Measurements from ENCODE around the gene MLANA. TPM values are rescaled to one million over a fixed set of nuclear protein-coding genes. Genes with fewer than 3 reads are reported as not detected.
A peak's percentile ranks its signal among the peaks of the same experiment; 100 is the strongest.

Gene MLANA
- 1 to 10 TPM in 1 of 3 donors, under 1 TPM in 2; 0.32 to 1.1 (median 0.75) TPM for polyA plus RNA-seq (ENCODE audit: insufficient read length in 3 of 3)

- no peak for DNase-seq (ENCODE audit: low read depth in 3 of 3, low spot score in 2 of 3)
Observed at GRCh38 chr9:5890641-5891040, at the start of gene MLANA. Gene MLANA (plus strand): TSS chr9:5890889. CDS start chr9:5892475, 1,586 bp downstream.

DNA sequence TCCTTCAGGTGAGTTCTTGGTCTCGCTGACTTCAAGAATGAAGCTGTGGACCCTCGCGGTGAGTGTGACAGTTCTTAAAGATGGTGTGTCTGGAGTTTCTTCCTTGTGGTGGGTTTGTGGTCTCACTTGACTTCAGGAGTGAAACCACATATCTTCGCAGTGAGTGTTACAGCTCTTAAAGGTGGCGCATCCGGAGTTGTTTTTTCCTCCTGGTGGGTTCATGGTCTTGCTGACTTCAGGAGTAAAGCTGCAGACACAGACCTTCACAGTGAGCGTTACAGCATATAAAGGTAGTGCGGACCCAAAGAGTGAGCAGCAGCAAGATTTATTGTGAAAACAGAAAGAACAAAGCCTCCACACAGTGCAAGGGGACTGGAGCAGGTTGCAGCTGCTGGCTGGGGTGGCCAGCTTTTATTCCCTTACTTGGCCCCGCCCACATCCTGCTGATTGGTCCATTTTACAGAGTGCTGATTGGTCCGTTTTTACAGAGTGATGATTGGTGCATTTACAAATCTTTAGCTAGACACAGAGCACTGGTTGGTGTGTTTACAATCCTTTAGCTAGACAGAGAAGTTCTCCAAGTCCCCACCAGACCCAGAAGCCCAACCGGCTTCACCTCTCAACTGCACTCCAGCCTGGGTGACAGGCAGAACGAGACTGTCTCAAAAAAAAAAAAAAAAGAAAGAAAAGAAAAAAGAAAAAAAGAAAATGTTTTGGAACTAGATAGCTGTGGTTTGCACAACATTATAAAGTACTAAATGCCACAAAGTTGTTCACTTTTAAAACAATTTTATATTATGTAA, 48.7 kb upstream of the MLANA start:
- no peak for DNase-seq (ENCODE audit: low read depth in 3 of 3, low spot score in 2 of 3)

DNA sequence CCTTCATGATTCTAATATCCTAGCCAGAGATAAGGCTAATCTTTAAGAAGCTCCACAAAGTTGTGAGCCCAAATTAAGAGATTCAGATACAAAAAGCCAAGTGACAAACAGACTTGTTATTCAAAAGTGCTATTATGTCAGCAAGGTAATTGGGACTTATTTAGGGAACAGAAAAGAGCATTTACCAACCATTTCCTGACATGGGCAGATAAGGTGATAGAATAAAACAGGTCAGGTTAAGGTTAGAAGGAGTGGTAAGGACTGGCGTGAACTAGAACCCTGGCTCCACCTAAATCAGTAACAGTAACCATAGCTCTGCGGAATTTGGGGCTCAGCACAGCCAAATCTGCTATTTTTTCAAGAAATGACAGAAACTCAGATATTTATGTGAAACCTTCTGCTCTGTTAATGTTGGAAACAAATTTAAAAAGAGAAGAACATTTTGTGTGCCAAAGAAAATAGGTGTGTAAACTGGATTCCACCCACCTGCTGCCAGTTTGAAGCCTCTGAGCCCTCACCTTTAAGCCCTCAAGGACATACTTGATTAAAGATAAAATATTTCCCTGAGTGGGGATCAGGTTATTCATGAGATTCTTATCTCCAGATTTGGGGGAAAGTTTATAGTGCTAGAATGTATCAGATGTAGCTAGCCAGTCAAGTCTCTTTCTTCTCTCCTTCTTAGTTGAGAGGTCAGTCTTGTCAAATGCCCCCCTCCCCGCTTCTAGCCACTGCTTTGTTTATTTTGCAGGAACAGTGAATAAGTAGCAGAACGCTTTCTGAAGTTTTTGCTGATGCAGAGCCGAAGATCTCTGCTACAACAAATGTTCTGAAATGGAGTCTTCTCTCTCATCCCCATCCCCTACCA, 47.5 kb upstream of the MLANA start:
- no peak for DNase-seq (ENCODE audit: low read depth in 3 of 3, low spot score in 2 of 3)

GRCh38 chr9:5843794-5844471, 46.8 kb upstream of the MLANA start:
- DNase-seq (ENCODE audit: low read depth in 3 of 3, low spot score in 2 of 3): peak in 2 of 3 donors; percentile 61 to 65

GRCh38 chr9:5845157-5845531, 45.5 kb upstream of the MLANA start:
- DNase-seq (ENCODE audit: low read depth in 3 of 3, low spot score in 2 of 3): no peak

DNA sequence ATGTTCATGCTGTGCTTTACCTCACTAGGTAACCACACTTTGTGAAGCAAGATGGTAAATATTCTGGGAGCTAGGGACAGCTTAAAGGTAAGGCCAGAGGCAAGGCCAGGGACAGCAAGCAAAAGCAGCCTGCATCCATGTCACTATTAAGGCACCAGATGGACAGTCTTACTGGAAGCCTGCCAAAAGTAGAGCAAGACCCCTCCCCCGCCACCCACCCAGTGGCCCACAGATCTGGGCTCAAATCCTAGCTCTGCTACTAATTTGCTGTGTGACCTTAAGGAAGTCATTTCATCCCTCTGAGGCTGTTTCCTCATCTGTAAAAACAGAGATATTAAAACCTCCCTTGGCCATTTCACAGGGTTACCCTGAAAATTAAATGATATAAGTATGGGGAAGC, 44.6 kb upstream of the MLANA start:
- no peak for DNase-seq (ENCODE audit: low read depth in 3 of 3, low spot score in 2 of 3)

- no peak for DNase-seq (ENCODE audit: low read depth in 3 of 3, low spot score in 2 of 3)
Observed at GRCh38 chr9:5846501-5846921, 44.2 kb upstream of the MLANA start.

DNA sequence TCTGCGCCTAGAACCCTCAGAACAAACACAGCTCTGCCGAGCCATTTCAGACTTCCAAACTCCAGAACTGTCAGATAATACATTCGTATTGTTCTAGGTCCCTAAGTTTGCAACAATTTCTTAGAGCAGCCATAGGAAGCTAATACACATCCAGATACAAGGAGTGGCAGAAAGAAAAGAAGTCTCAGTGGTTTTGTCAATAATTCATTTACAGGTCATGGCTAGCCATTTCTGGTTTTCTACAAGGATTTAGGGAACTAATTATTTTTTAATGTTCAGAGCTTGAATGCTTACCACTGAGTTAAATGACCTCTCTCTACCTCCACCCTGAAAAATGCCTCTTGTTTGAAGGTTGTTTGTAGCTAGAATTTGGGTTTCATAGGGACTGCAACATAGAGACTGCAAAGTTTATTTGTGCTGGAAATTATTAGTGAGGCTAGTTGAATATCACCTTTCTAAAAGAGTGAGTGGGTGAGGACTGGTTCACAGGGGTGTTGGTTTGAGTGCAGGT, 42.3 kb upstream of the MLANA start:
- no peak for DNase-seq (ENCODE audit: low read depth in 3 of 3, low spot score in 2 of 3)

- no peak for DNase-seq (ENCODE audit: low read depth in 3 of 3, low spot score in 2 of 3)
Observed at GRCh38 chr9:5850724-5851122, 40.0 kb upstream of the MLANA start.

DNA sequence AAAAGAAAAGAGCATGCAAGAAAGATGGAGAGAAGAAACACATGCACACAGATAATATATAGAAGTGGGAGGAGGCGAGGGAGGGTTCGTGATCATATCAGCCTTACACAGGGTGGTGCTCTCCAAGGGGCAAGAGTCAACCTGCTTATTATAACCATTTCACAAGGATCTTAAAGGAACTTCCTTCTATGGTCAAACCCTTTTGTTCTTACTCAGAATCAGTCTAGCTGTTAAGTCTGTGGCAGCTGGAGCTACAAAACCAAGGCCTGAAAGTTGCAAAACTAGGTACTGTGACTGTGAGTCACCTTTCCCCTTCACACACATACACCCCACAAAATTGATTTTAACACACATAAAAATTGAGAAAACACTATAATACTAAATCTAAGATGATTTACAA, 39.2 kb upstream of the MLANA start:
- no peak for DNase-seq (ENCODE audit: low read depth in 3 of 3, low spot score in 2 of 3)

DNA sequence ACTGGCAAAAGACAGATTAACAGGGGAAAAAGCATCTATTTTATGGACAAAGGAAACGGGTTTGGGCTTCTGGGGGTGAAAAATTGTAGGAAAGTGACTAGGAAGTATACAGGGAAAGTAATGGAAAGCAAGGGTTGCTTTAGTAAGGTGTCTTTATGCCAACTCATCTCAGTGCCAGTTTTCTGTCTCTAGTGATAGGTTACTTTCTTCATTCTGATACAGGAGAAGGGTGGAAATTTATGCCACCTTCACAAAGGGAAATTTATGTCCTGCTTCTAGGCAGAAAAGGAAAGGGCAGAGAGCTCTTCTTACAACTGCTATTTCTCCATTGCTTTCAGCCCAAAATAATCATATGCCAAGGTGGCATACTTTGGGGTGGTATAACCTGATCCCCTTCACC, 37.7 kb upstream of the MLANA start:
- no peak for DNase-seq (ENCODE audit: low read depth in 3 of 3, low spot score in 2 of 3)

GRCh38 chr9:5853617-5854016, 37.1 kb upstream of the MLANA start:
- no peak for DNase-seq (ENCODE audit: low read depth in 3 of 3, low spot score in 2 of 3)

DNA sequence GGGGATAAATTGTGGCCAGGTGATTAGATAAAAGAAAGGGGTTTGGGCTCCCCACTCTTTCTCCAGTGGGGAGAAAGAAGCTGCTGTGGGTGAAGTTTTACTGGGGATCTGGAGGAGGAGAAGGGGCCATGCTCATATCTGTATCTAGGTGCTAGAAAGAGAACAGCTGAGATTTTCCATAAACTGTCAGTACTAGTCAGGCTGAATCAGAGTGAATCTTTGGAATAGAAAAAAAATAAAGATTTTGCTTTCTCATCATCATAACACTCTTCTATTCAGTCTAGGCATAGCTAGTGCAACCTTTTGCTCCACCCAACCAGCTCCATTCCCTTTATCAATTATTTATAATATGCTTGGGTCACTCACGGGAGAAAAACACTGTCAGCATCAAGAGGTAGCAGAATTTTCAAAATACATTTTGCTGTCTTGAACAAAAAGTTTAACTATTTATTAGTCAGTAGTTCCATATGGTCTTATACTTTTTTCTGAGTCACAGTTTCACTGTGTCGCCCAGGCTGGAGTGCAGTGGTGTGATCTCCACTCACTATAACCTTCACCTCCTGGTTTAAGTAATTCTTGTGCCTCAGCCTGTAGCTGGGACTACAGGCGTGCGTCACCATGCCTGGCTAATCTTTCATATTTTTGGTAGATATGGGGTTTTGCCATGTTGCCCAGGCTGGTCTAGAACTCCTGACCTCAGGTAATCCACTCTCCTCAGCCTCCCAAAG, 36.5 kb upstream of the MLANA start:
- DNase-seq (ENCODE audit: low read depth in 3 of 3, low spot score in 2 of 3): no peak

- no peak for DNase-seq (ENCODE audit: low read depth in 3 of 3, low spot score in 2 of 3)
Observed at GRCh38 chr9:5857928-5858327, 32.8 kb upstream of the MLANA start.

GRCh38 chr9:5858833-5859232, 31.9 kb upstream of the MLANA start:
- DNase-seq (ENCODE audit: low read depth in 3 of 3, low spot score in 2 of 3): no peak

- no peak for DNase-seq (ENCODE audit: low read depth in 3 of 3, low spot score in 2 of 3)
Observed at GRCh38 chr9:5863092-5863746, 27.5 kb upstream of the MLANA start.

DNA sequence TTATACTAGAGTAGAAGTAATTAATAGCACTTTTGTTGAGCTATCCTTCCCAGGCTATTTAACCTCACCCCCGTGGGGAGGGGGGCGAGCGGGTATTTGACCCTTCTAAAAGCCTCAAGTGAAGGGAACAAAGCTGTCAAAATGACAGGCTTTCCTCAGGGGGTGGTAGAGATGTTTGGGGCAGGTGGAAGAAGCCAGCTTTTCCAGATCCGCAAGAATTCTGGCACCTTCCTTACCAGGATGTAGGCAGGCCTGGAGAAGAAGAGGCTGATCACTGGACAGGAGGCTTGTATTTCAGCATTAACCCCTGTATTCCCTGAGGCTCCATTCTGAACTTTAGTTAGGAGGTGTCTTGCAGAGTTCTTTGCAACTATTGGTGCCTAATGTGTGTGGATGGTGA, 26.2 kb upstream of the MLANA start:
- DNase-seq (ENCODE audit: low read depth in 3 of 3, low spot score in 2 of 3): no peak

DNA sequence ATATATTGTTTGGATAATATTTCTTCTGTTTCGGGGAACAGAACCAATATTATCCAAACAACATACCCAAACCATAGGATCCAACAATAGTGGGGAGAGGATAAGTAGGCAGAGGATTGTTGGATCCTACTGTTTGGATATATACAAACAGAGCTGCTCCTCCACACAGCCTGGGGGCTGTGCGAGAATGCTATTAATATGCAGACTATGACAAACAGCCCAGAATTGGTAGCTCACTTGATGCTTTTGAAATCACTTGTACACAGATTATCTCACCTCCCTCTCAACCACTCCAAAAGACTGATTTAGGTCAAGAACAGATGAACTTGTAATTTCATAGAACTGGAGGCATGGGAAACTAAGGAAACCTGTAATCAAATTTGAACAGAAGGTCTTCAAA, 24.4 kb upstream of the MLANA start:
- DNase-seq (ENCODE audit: low read depth in 3 of 3, low spot score in 2 of 3): no peak

DNA sequence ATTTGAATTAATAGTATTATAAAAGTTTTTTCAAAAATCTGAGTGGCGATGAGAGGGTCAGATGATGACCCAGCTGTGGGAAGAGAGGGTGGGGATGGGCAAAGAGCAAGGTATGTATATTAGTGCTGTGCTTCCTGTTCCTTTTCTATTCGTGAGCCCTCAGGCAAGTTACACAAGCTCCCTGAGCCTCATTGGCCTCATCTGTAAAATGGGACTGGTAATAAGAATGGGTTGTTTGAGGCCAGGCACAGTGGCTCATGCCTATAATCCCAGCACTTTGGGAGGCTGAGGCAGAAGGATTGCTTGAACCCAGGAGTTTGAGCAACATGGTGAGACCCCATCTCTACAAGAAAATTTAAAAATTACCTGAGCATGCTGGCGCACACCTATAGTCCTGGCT, 24.0 kb upstream of the MLANA start:
- DNase-seq (ENCODE audit: low read depth in 3 of 3, low spot score in 2 of 3): no peak

- no peak for DNase-seq (ENCODE audit: low read depth in 3 of 3, low spot score in 2 of 3)
Observed at GRCh38 chr9:5868235-5868634, 22.5 kb upstream of the MLANA start.

All from right renal cortex interstitium (tissue), 3 donors.